H1 (cell line): ENCODE data around the gene IRS1. TPM values are rescaled to one million over a fixed set of nuclear protein-coding genes. Genes with fewer than 3 reads are reported as not detected.

Experiments
- CTCF ChIA-PET: fragments of 300-600 bp; sonication (Branson Sonifier 250); formaldehyde crosslinking; loops from one replicate; lab custom pipeline; 2021; ENCODE audit not compliant: partially characterized antibody; lab: Charles Lee
- POLR2A ChIA-PET: fragments of 300-600 bp; sonication (Branson Sonifier 250); formaldehyde crosslinking; loops from one replicate; lab custom pipeline; 2021; ENCODE audit warnings: inconsistent platforms; ENCODE audit not compliant: partially characterized antibody; lab: Charles Lee
- DNase-seq, 2 experiments: peaks; one replicate each; pipeline versions ENCODE4 v3.0.0 to v3.0.0-alpha.2; 2010 to 2022; ENCODE audit warnings: low spot score in 2 of 2, low read depth in 1 of 2, mixed read lengths in 1 of 2
- FAIRE-seq: peaks from 2 replicates; lab custom pipeline; 2011; peaks lifted over from hg19 to GRCh38; lab: Jason Lieb, UNC
- H2AFZ ChIP-seq: 2 replicates; pipeline ENCODE4 v1.8.1; 2012; ENCODE audit warnings: low read length, inconsistent platforms
- H2AK5ac ChIP-seq: 2 replicates; pipeline ENCODE4 v1.6.1; 2013; ENCODE audit warnings: low read depth, low read length
- H2BK120ac ChIP-seq: replicated peaks from 2 replicates; pipeline ENCODE3; 2013; ENCODE audit warnings: low read depth, low read length, inconsistent platforms
- H2BK12ac ChIP-seq: 2 replicates; pipeline ENCODE4 v1.6.1; 2013; ENCODE audit warnings: low read depth, low read length
- H2BK15ac ChIP-seq: 2 replicates; pipeline ENCODE4 v1.6.1; 2013; ENCODE audit warnings: low read length
- H2BK20ac ChIP-seq: 2 replicates; pipeline ENCODE4 v1.6.1; 2013; ENCODE audit warnings: low read length
- H2BK5ac ChIP-seq: 2 replicates; pipeline ENCODE4 v1.6.1; 2013; ENCODE audit warnings: low read depth, low read length
- H3K14ac ChIP-seq: 2 replicates; pipeline ENCODE4 v1.6.1; 2013; ENCODE audit warnings: inconsistent platforms; ENCODE audit not compliant: insufficient read length
- H3K18ac ChIP-seq: 2 replicates; pipeline ENCODE4 v1.6.1; 2013; ENCODE audit warnings: low read length; ENCODE audit errors: extremely low read depth
- H3K23ac ChIP-seq: 2 replicates; pipeline ENCODE4 v1.6.1; 2013; ENCODE audit warnings: inconsistent platforms; ENCODE audit not compliant: insufficient read length
- H3K23me2 ChIP-seq: 2 replicates; pipeline ENCODE4 v1.6.1; 2013; ENCODE audit warnings: low read depth, low read length
- H3K27ac ChIP-seq: 2 replicates; pipeline ENCODE4 v1.6.1; 2011; ENCODE audit warnings: low read depth, low read length, inconsistent platforms
- H3K27me3 ChIP-seq, 4 experiments: replicated peaks in 1 of 4; 1 replicate in 1 of 4; 2 replicates in 3 of 4; pipeline versions ENCODE4 v1.6.1 to v1.8.1; 2011 to 2013; ENCODE audit warnings: low read length in 3 of 4, mild to moderate bottlenecking in 3 of 4, inconsistent platforms in 2 of 4, mixed read lengths in 2 of 4, moderate library complexity in 1 of 4; ENCODE audit not compliant: control insufficient read depth in 3 of 4, insufficient read depth in 3 of 4; ENCODE audit errors: extremely low read depth in 1 of 4
- H3K36me3 ChIP-seq, 4 experiments: 2 replicates each; pipeline versions ENCODE4 v1.6.1 to v1.8.1; 2011 to 2013; ENCODE audit warnings: mild to moderate bottlenecking in 4 of 4, low read length in 3 of 4, moderate library complexity in 2 of 4, control low read depth in 1 of 4, inconsistent platforms in 1 of 4; ENCODE audit not compliant: insufficient read depth in 4 of 4, control insufficient read depth in 2 of 4
- H3K4ac ChIP-seq: replicated peaks from 2 replicates; pipeline ENCODE3; 2013; ENCODE audit warnings: low read length, low read depth, mixed read lengths, inconsistent platforms; ENCODE audit not compliant: insufficient read length
- H3K4me1 ChIP-seq, 4 experiments: replicated peaks in 1 of 4; 1 replicate in 1 of 4; 2 replicates in 3 of 4; pipeline versions ENCODE4 v1.6.1 to v1.8.1; 2011 to 2013; ENCODE audit warnings: low read length in 3 of 4, inconsistent platforms in 2 of 4, mixed read lengths in 1 of 4; ENCODE audit not compliant: insufficient read depth in 4 of 4, control insufficient read depth in 3 of 4
- H3K4me2 ChIP-seq, 2 experiments: 2 replicates each; pipeline versions ENCODE4 v1.6.1 to v1.8.1; 2011 to 2013; ENCODE audit warnings: low read depth in 2 of 2, low read length in 2 of 2, control low read depth in 1 of 2, inconsistent platforms in 1 of 2, mild to moderate bottlenecking in 1 of 2; ENCODE audit not compliant: insufficient read depth in 1 of 2
- H3K4me3 ChIP-seq, 4 experiments: fragments of 200-600, 300-600 bp in 1 of 4; sonication (generic), shearing (Covaris generic), sonication (Bioruptor Twin) in 1 of 4; 2 replicates each; pipeline versions ENCODE4 v1.5.1 to v1.8.1; 2011 to 2016; ENCODE audit warnings: low read length in 4 of 4, low read depth in 3 of 4, control low read depth in 2 of 4, inconsistent platforms in 2 of 4, mild to moderate bottlenecking in 2 of 4, mixed read lengths in 1 of 4, moderate library complexity in 1 of 4; ENCODE audit not compliant: insufficient read depth in 2 of 4; ENCODE audit errors: extremely low read depth in 1 of 4
- H3K56ac ChIP-seq: replicated peaks from 2 replicates; pipeline ENCODE3; 2013; ENCODE audit warnings: low read depth, mild to moderate bottlenecking, mixed read lengths, low read length, inconsistent platforms; ENCODE audit not compliant: insufficient read length
- H3K79me1 ChIP-seq: 2 replicates; pipeline ENCODE4 v1.6.1; 2013; ENCODE audit warnings: low read depth, low read length, control low read depth
- H3K79me2 ChIP-seq, 2 experiments: 2 replicates each; pipeline versions ENCODE4 v1.6.1 to v1.8.1; 2012 to 2013; ENCODE audit warnings: low read length in 2 of 2, mild to moderate bottlenecking in 2 of 2, inconsistent platforms in 1 of 2; ENCODE audit not compliant: insufficient read depth in 2 of 2, control insufficient read depth in 1 of 2
- H3K9ac ChIP-seq, 4 experiments: replicated peaks in 1 of 4; 1 replicate in 1 of 4; 2 replicates in 3 of 4; pipeline versions ENCODE4 v1.6.1 to v1.8.1; 2011 to 2013; ENCODE audit warnings: low read depth in 3 of 4, low read length in 3 of 4, control low read depth in 2 of 4, mild to moderate bottlenecking in 2 of 4, moderate library complexity in 2 of 4, inconsistent platforms in 1 of 4; ENCODE audit errors: extremely low read depth in 1 of 4
- H3K9me3 ChIP-seq, 2 experiments: 2 replicates each; pipeline versions ENCODE4 v1.6.1 to v1.8.1; 2012 to 2013; ENCODE audit warnings: mild to moderate bottlenecking in 2 of 2, moderate library complexity in 2 of 2, control low read depth in 1 of 2, inconsistent platforms in 1 of 2, low read depth in 1 of 2, low read length in 1 of 2, mixed read lengths in 1 of 2; ENCODE audit not compliant: insufficient read depth in 2 of 2
- H4K20me1 ChIP-seq, 2 experiments: replicated peaks in 1 of 2; 2 replicates each; pipeline versions ENCODE3 to v1.8.1; 2011 to 2013; ENCODE audit warnings: inconsistent platforms in 2 of 2, low read length in 2 of 2, mild to moderate bottlenecking in 1 of 2; ENCODE audit not compliant: insufficient read depth in 2 of 2, control insufficient read depth in 1 of 2
- H4K5ac ChIP-seq: 2 replicates; pipeline ENCODE4 v1.6.1; 2013; ENCODE audit warnings: low read length, low read depth, mixed read lengths, inconsistent platforms; ENCODE audit not compliant: insufficient read length
- H4K8ac ChIP-seq: 2 replicates; pipeline ENCODE4 v1.8.0; 2013; ENCODE audit warnings: mild to moderate bottlenecking, moderate library complexity, low read length, inconsistent platforms; ENCODE audit not compliant: insufficient read depth; ENCODE audit errors: extremely low read depth
- H4K91ac ChIP-seq: replicated peaks from 2 replicates; pipeline ENCODE3; 2013; ENCODE audit warnings: low read length, mixed read lengths, inconsistent platforms; ENCODE audit not compliant: insufficient read length
- ASH2L ChIP-seq: fragments of 200-600, 300-600 bp; sonication (generic); IDR thresholded peaks from one replicate; pipeline ENCODE4 v1.7.1; 2017; ENCODE audit warnings: low read length
- CHD2 ChIP-seq: IDR thresholded peaks from 2 replicates; pipeline ENCODE4 v1.6.1; 2012; ENCODE audit warnings: low read length, improper control_type of control experiment
- CREB1 ChIP-seq: IDR thresholded peaks from 2 replicates; pipeline ENCODE4 v1.6.1; 2012; ENCODE audit warnings: inconsistent platforms
- CTBP2 ChIP-seq: IDR thresholded peaks from 2 replicates; pipeline ENCODE4 v1.7.0; 2011; ENCODE audit warnings: borderline replicate concordance, mild to moderate bottlenecking, moderate library complexity, mixed read lengths, low read length; ENCODE audit not compliant: insufficient read depth, insufficient read length
- JUND ChIP-seq: IDR thresholded peaks from 2 replicates; pipeline ENCODE4 v1.6.1; 2011; ENCODE audit warnings: mild to moderate bottlenecking, improper control_type of control experiment, low read length
- TAF7 ChIP-seq: optimal IDR thresholded peaks from 2 replicates; pipeline ENCODE3; 2011; ENCODE audit warnings: low read depth, mild to moderate bottlenecking, inconsistent platforms, low read length, moderate library complexity, borderline replicate concordance
- WGBS, 2 experiments: shearing (Covaris generic) in 1 of 2; methylation state at CpG; one replicate each; pipeline versions ENCODE4 v1.1.6 to v1.1.7; 2013 to 2015; ENCODE audit warnings: low lambda C conversion rate in 2 of 2, mixed read lengths in 2 of 2, inconsistent platforms in 1 of 2, low coverage in 1 of 2, missing lambda C conversion rate in 1 of 2; ENCODE audit not compliant: insufficient replicate concordance in 2 of 2, insufficient coverage in 1 of 2, insufficient read length in 1 of 2; ENCODE audit errors: extremely low coverage in 1 of 2, missing lambda C conversion rate in 1 of 2; 5-methylcytosine and 5-hydroxymethylcytosine counted together
- polyA plus RNA-seq, 7 experiments: library from polyadenylated mRNA; depleted of rRNA in 3 of 7; stranded (reverse) in 5 of 7; unstranded in 2 of 7; fragments of >200 nt in 5 of 7; fragments of 200-250 nt in 2 of 7; gene quantifications; 1 replicate in 5 of 7; 2 replicates in 1 of 7; 4 replicates in 1 of 7; pipeline versions ENCODE4 v1.2.1 to v1.2.3, GENCODE V29; 2011 to 2013; ENCODE audit warnings: missing spikeins in 2 of 7, mixed read lengths in 2 of 7
- total RNA-seq: library from RNA; stranded (reverse); fragmentation: NEBNext Ultra II Directional; extraction: Animal tissue kit (Norgen Biotek cat#: 25700); gene quantifications from 2 replicates; pipeline ENCODE4 v1.2.1, GENCODE V29; 2021

IRS1 gene
- total and polyA plus RNA-seq, 2 of the 8 experiments (the other 6 are each of a cell fraction or from before 2014, with no cell fraction given), result 9.1 to 26.9 TPM

- ChIA-PET POLR2A (no interaction called here), CTCF (interaction anchor here (0.6 to 3.5 kb wide), 2 partner anchors 9 to 13 kb away, joined by 5 to 15 read pairs; no protein-coding TSS in a partner anchor)
- H3K27me3 ChIP-seq, result no peaks in the 10 kb centered on the region
- H3K23ac ChIP-seq, result no peak overlapping the region
- H4K20me1 ChIP-seq, result no peaks in the 10 kb centered on the region
- H4K8ac ChIP-seq, result no peak overlapping the region
- FAIRE-seq, result no peak
- no peak overlapping the region for H3K27ac ChIP-seq
- 81% methylated on average over 9 of the region's 9 CpGs; no CpG with 5 or more reads in 1 of the 2 experiments for WGBS, 2 experiments
- H3K4me1 ChIP-seq, result peaks cover 0 to 4% (median 1%) of the 10 kb centered on the region in 4 experiments; a peak in 3 of 7 replicates
- no peak overlapping the region for H3K4ac ChIP-seq
- H2BK120ac ChIP-seq, result no peak overlapping the region
- DNase-seq, result no peak
- H3K56ac ChIP-seq, result no peak overlapping the region
- H4K91ac ChIP-seq, result no peak overlapping the region
- H2BK5ac ChIP-seq, result no peak overlapping the region
- H2BK20ac ChIP-seq, result no peak overlapping the region
- H3K4me3 ChIP-seq, result no peak overlapping the region
- no peak overlapping the region for H2BK15ac ChIP-seq
- H3K9ac ChIP-seq, result no peak overlapping the region
- no peak overlapping the region for H3K4me2 ChIP-seq
- TF ChIP-seq CREB1 (no peak), CTBP2 (no peak), TAF7 (no peak), ASH2L (no peak), CHD2 (no peak), JUND (no peak)
- TF ChIP-seq, all 59 proteins: peak for 0
- H3K18ac ChIP-seq, result no peak overlapping the region
- H3K9me3 ChIP-seq, result no peaks in the 10 kb centered on the region
- no peaks in the 10 kb centered on the region for H3K23me2 ChIP-seq
- H2BK12ac ChIP-seq, result no peak overlapping the region
- H4K5ac ChIP-seq, result no peak overlapping the region
- no peak overlapping the region for H2AFZ ChIP-seq
- H3K36me3 ChIP-seq, result no peaks in the 10 kb centered on the region
- peaks cover 0 to 34% of the 10 kb centered on the region in 2 experiments; a peak in 2 of 4 replicates for H3K79me2 ChIP-seq
- H3K14ac ChIP-seq, result no peak overlapping the region
- no peak overlapping the region for H2AK5ac ChIP-seq
- no peaks in the 10 kb centered on the region; the same call in 1 of the 2 replicates for H3K79me1 ChIP-seq
These were observed 39.9 kb downstream of the IRS1 start for GRCh38 chr2:226759768-226760167.
